T1000 (cell line): ENCODE measurements around the gene CDC25A.
A peak's percentile ranks its signal among the peaks of the same experiment; 100 is the strongest.
"Not testable (repeated sequence)": the region's sequence is repeated elsewhere in the genome, so short reads cannot be mapped to it uniquely, and the experiment has no call there.

Source experiments
- DNase-seq: peaks from one replicate; lab custom pipeline; 2025; ENCODE audit warnings: mixed read lengths; lab: John Stamatoyannopoulos, UW

The CDC25A gene

DNA sequence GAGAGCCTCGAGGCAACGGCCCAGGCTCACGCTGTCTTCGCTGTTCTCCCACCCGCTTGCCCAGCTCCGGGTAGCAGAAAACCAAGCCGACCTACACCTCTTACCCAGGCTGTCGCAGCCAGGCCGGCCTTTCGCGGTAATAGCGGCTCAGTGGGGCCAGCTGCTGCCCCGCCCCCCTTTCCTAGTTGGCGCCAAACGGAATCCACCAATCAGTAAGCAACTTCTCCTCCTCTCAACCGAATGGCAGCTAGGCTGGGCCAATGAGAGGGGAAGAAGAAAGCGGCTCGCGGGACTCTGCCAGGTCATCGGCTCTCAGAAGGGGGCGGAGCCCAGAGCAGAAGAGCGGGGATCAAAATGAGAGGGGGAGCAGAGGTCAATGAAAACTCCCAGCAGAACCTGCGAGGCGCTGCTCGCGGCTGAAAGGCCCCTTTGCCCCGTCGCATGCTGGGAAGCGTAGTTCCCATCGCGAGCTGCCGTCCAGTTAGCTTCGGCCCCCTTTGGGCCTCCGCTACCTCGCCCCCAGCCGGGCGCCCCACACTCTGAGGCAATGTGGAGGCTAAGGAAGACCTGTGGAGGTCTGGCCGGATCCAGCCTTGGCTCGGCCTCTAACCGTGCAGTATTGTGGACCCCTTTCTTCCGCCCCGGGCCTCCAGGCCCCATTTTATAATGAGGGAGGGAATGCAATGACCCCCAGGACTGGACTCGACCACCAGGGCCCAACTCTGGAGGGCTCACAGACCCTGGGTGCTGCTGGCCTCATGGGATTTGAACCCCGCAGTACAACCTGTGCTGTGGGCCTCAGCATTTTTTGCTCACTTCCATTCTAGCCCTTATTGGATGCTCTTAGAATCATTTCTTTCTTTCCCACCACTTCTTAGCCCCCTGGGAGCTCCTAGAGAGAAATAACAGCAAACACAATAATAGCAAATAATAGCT is at the start of gene CDC25A:
TSS of gene CDC25A (minus strand) at position 152 of the 936 bp plus-strand sequence. CDS start 470 bp downstream, outside the sequence.
- DNase-seq = peak; percentile 98

- DNase-seq = no peak
Measured at GRCh38 chr3:48236531-48236930, 48.3 kb upstream of the CDC25A start.

GRCh38 chr3:48233542-48233941 is 45.3 kb upstream of the CDC25A start:
- no peak for DNase-seq

GRCh38 chr3:48232734-48233133 is 44.5 kb upstream of the CDC25A start:
- peak; percentile 53 for DNase-seq

GRCh38 chr3:48232232-48232631 is 44.0 kb upstream of the CDC25A start:
- DNase-seq = no peak

DNA sequence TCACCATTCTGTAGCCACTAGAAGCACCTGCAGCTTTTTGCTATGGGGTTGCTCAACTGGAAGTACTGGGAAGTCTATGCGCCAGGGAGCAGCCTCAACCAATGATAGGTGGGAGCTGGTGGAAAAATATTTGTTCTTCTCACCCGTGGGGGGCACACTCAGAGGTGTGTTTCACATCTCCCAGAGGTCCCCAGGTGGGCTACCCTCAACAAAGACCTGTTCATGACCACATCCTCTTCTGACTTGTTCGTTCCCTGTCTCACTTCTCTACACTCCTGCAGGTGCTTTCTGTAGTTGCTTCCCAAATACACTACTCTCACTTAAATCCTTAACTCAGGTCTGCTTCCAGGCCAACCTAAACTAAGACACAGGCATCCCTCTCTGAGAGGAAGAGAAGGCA is 38.7 kb upstream of the CDC25A start:
- DNase-seq = no peak

- DNase-seq = no peak
Measured at GRCh38 chr3:48225587-48225986, 37.4 kb upstream of the CDC25A start.

- DNase-seq = no peak
Measured at GRCh38 chr3:48222616-48223513, 34.6 kb upstream of the CDC25A start, which contains the start of gene CAMP. CAMP (plus strand) TSS chr3:48223495; CDS start chr3:48223512, 17 bp downstream.

DNA sequence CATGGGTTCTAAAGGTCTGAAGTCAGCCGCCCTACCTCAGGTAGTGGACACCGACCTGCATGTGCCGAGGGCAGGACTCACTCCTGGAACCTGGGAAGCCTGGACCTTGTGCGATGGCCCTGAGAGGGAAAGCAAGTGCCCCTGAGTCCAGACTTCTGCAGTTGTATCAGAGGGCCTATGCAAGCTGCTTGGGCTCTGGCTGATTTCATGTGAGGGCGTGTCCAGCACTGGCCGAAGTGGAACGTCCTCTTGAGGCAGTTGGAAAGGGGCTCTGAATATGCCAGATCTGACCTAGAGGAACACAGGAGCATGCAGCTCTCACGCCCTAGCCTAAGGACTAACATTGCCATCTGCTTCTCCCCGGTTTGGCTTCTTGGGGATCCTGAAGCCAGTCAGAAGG is 32.5 kb upstream of the CDC25A start:
- no peak for DNase-seq

GRCh38 chr3:48219543-48219942 is 31.3 kb upstream of the CDC25A start:
- no peak for DNase-seq

GRCh38 chr3:48218537-48218936 is 30.3 kb upstream of the CDC25A start:
- DNase-seq = no peak

DNA sequence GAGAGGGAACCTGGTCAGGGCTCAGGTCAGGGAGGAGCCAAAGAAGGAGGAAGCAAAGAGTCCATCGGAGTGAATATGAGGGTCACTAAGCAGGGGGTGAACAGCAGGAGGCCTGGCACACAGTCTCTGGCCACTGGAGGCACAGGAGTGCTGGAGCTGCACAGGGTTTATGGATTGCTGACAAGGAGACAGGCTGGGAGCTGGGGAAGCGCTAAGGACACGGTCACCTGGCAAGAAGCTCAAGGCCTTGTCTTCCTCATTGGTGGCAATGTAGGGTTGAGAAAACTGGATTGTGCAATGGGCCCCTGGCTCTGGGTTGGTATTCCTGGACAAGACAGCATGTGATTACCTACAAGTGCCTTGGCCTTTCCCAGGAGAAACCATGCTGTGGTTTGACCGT is 29.2 kb upstream of the CDC25A start:
- no peak for DNase-seq

DNA sequence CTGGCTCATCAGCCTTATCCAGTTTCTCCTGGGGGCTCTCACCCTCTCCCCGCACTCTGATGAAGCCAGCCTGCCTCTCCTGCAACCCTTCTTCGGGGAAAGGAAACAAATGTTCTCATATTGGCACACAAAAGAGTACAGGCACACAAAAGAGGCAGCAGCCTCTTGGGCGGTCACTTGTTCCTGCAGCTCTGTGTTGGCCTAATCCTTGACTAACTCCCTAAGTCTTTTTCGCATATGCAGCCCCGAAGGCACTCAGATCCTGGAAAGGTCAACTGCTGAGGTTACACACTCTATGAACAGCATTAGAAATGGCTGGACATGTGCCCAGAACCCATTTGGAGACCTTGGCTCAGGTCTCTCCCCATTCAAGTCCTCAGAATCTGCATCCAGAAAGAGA is 27.7 kb upstream of the CDC25A start:
- no peak for DNase-seq

DNA sequence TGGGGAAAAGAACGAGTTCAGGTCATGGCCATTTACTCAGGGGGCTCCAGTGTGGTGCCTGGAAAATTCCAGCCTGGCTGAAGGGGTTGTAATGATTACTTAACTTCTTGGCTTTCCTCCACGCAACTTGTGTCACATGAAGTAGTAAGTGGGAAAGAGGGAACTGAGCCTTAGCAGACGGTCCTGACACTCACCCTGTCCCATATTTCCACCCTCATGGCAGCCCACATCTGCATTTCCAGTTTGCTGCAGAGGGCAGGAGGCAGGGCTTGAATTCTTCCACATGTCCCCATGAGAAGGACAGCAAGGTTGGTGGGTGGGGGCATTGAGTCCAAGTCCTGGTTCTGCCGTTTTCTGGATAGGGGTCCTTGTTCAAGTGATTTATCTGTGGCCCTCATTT is 27.2 kb upstream of the CDC25A start:
- DNase-seq = no peak

DNA sequence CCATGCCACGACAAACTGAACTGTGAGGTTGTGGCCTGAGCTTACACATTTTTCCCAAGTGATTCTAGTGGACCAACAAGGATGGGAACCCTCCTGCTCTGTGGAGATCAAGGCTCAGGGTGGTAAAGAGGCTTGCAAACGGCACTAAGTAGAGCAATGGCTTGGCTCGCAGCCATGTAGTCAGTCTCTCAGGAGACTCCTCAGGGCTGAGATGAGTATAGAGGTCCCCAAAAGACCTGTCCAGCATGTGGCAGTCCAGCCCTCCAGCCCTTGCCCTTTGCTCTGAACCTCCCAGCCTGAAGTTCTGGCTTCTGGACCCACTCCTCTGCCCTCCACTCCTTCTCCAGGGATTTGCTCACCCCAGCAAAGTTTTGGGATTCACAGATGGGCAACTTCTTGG is 26.8 kb upstream of the CDC25A start:
- DNase-seq = no peak

DNA sequence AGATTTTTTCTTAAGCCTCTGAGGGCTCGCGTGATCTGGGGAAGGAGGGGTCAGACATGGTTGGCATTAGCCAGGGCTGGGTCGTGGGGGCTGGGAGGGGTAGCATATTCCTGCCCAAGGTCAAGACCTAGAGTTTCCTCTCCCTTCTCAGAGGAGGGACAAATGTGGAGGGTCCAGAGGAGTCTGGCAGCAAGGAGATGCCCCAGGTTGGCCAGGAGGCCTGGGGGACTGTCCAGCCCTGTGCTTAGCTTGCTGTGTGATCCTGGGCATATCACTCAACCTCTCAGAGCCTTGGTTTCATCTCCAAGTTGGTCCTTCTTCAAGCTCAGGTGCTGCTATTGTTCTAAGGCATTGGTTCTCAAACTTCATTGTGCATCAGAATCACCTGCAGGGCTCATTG is 26.0 kb upstream of the CDC25A start:
- no peak for DNase-seq

GRCh38 chr3:48211776-48212175 is 23.6 kb upstream of the CDC25A start:
- DNase-seq = not testable (repeated sequence)

- not testable (repeated sequence) for DNase-seq
Measured at GRCh38 chr3:48210534-48210933, 22.3 kb upstream of the CDC25A start.

- no peak for DNase-seq
Measured at GRCh38 chr3:48209445-48209844, 21.2 kb upstream of the CDC25A start.

DNA sequence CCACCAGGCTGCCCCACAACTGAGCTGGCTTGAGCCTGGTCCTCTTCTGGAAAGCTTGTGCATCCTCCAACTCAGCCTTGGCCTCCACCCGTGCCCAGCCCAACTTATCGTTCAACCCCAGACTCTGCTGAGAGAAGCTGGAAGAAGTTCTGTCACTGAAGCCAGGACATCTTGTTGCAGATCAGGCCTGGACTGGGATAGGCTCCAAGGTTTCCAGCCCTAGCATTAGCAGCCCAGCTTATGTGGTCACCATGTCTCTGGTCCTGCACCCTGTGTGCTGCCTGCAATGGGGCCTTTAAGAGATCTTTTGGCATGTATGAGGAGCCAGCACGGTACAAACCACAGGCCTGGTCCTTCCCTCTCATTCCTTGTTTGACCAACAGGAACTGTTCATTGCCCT is 19.9 kb upstream of the CDC25A start:
- no peak for DNase-seq

DNA sequence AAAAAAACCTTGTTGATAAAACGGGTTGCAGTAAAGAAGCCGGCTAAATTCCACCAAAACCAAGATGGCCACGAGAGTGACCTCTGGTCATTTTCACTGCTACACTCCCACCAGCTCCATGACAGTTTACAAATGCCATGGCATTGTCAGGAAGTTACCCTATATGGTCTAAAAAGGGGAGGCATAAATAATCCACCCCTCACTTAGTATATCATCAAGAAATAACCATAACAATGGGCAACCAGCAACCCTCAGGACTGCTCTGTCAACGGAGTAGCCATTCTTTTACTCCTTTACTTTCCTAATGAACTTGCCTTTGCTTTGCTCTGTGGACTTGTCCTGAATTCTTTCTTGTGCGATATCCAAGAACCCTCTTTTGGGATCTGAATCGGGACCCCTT is 14.4 kb upstream of the CDC25A start:
- DNase-seq = no peak

DNA sequence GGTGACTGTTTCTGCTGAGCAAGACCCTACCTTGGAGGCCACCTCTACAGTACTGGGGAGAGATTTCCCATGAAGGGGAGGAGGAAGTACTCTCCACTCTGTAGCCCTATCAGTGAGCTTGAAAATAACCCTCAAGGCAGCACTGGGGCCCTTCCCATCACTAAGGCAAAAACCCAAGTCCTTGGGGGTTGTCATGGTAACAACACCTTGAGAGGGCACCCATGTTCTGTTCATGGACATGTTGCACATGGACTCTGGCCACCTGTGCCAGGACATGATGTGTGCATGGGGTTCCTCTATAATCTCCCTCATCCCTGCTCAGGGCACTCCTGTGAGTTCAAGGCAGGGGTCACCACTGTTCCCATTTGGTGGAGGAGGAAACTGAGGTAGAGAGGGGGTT is 10.9 kb upstream of the CDC25A start:
- DNase-seq = no peak

DNA sequence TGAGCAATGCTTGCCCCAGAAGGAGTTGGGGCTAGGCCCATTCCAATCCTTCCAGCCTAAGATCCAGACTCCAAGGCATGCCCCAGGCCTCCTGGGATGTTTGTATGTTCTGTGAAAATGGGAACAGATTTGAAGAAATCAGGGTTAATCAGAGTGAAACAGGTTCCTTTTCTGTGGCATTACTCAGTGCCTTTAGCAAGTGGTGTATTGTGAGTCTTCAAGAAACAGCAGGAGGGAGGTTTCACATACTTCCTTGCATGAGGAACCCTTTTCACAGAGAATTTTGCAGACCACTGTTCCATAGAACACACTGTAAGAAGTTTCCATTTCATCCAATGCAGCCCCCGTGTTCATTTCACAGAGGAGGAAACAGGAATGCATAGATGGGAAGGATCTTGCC is 8.4 kb upstream of the CDC25A start:
- no peak for DNase-seq
